H1 (cell line): ENCODE results near the gene SUGP1. TPM values are rescaled to one million over a fixed set of nuclear protein-coding genes. Genes with fewer than 3 reads are reported as not detected.

Source experiments
- ATF2 ChIP-seq: IDR thresholded peaks from 2 replicates; pipeline ENCODE4 v1.6.1; 2012; ENCODE audit warnings: low read length, inconsistent platforms
- BRCA1 ChIP-seq: IDR thresholded peaks from 2 replicates; pipeline ENCODE4 v1.6.1; 2012; ENCODE audit warnings: low read depth, low read length, improper control_type of control experiment
- FOSL1 ChIP-seq: IDR thresholded peaks from 2 replicates; pipeline ENCODE4 v1.6.1; 2011; ENCODE audit warnings: mild to moderate bottlenecking, low read depth, low read length, moderate library complexity; ENCODE audit not compliant: insufficient read depth
- GTF2F1 ChIP-seq: IDR thresholded peaks from 2 replicates; pipeline ENCODE4 v1.6.1; 2012; ENCODE audit warnings: low read depth, low read length, improper control_type of control experiment, borderline replicate concordance
- KDM4A ChIP-seq: IDR thresholded peaks from one replicate; pipeline ENCODE4 v1.7.1; 2012; ENCODE audit warnings: low read depth, mild to moderate bottlenecking, moderate library complexity, low read length, inconsistent platforms; ENCODE audit not compliant: severe bottlenecking
- NANOG ChIP-seq: IDR thresholded peaks from 2 replicates; pipeline ENCODE4 v1.6.1; 2011; ENCODE audit warnings: low read length, low read depth, mild to moderate bottlenecking, inconsistent platforms; ENCODE audit not compliant: insufficient read depth, poor library complexity, severe bottlenecking
- NRF1 ChIP-seq: IDR thresholded peaks from 2 replicates; pipeline ENCODE4 v1.6.1; 2011; ENCODE audit warnings: mild to moderate bottlenecking, low read depth, low read length, improper control_type of control experiment
- POU5F1 ChIP-seq: IDR thresholded peaks from 2 replicates; pipeline ENCODE4 v1.6.1; 2011; ENCODE audit warnings: low read depth, mild to moderate bottlenecking, low read length, moderate library complexity
- TBP ChIP-seq: IDR thresholded peaks from 2 replicates; pipeline ENCODE4 v1.6.1; 2011; ENCODE audit warnings: low read depth, low read length, improper control_type of control experiment
- polyA plus RNA-seq, 7 experiments: library from polyadenylated mRNA; depleted of rRNA in 3 of 7; stranded (reverse) in 5 of 7; unstranded in 2 of 7; fragments of >200 nt in 5 of 7; fragments of 200-250 nt in 2 of 7; gene quantifications; 1 replicate in 5 of 7; 2 replicates in 1 of 7; 4 replicates in 1 of 7; pipeline versions ENCODE4 v1.2.1 to v1.2.3, GENCODE V29; 2011 to 2013; ENCODE audit warnings: missing spikeins in 2 of 7, mixed read lengths in 2 of 7
- total RNA-seq: library from RNA; stranded (reverse); fragmentation: NEBNext Ultra II Directional; extraction: Animal tissue kit (Norgen Biotek cat#: 25700); gene quantifications from 2 replicates; pipeline ENCODE4 v1.2.1, GENCODE V29; 2021

SUGP1 gene
- total and polyA plus RNA-seq, 2 of the 8 experiments (the other 6 are each of a cell fraction or from before 2014, with no cell fraction given), result 38.5 to 65.2 TPM

GRCh38 chr19:19294914-19295313, 25.4 kb downstream of the SUGP1 start (continued):
- TF ChIP-seq POU5F1 (no peak), NANOG (no peak), FOSL1 (no peak), BRCA1 (no peak), KDM4A (no peak), GTF2F1 (no peak), NRF1 (no peak), TBP (no peak), ATF2 (no peak)
